Dendritic cell treated with granulocyte-macrophage colony-stimulating factor and Interleukin-4, amounts not matched to agents 40 ng/mL and 50 ng/mL, for 4 days (primary cell): ENCODE results near the gene CITED1.

Experiments
- H3K27ac Mint-ChIP-seq: one replicate; pipeline ENCODE4 v1.8.0; 2022; ENCODE audit warnings: mild to moderate bottlenecking, mixed read lengths
- H3K27me3 Mint-ChIP-seq: one replicate; pipeline ENCODE4 v1.8.0; 2022; ENCODE audit warnings: mild to moderate bottlenecking, mixed read lengths
- H3K36me3 Mint-ChIP-seq: one replicate; pipeline ENCODE4 v1.8.0; 2022; ENCODE audit warnings: low read depth, mixed read lengths
- H3K4me1 Mint-ChIP-seq: one replicate; pipeline ENCODE4 v1.8.0; 2022; ENCODE audit warnings: low read depth, mixed read lengths
- H3K4me3 Mint-ChIP-seq: one replicate; pipeline ENCODE4 v1.8.0; 2022; ENCODE audit warnings: mild to moderate bottlenecking, moderate library complexity, mixed read lengths
- H3K9me3 Mint-ChIP-seq: one replicate; pipeline ENCODE4 v1.8.0; 2022; ENCODE audit warnings: mixed read lengths
- intact Hi-C: fragments of 100-400 bp; cut with micrococcal nuclease; formaldehyde crosslinking; loops from one replicate; pipeline ENCODE4 v1.15.0; 2022

CITED1 gene

GRCh38 chrX:72270316-72270866 lies 35.3 kb downstream of the CITED1 start:
- intact Hi-C loops, result no loop called here
- Mint-ChIP-seq H3K27me3 (no peaks in the 10 kb centered on the region), H3K36me3 (peaks cover 76% of the 10 kb centered on the region), H3K27ac (no peak overlapping the region), H3K4me3 (no peak overlapping the region), H3K9me3 (no peaks in the 10 kb centered on the region), H3K4me1 (peaks cover 30% of the 10 kb centered on the region)

DNA sequence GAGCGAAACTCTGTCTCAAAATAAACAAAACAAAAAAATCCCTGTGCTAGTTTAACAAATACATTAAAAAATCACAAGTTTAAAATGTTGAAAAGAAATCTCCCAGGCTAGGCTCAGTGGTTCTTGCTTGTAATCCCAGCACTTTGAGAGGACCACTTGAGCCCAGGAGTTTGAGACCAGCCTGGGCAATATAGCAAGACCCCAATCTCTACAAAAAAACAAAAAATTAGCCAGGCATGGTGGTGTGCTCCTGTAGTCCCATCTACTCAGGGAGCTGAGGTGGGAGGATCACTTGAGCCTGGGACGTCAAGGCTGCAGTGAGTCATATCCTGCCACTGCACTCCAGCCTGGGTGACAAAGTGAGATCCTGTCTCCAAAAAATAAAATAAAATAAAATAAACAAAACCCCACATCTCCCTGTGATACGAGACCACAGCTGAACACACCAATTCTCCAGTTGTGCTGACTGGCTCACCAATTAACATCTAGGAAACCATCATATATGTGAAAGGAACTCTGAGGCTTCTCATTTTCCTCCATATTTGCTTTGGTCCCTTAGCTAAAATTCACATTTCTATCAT lies 36.0 kb downstream of the CITED1 start:
- H3K27ac Mint-ChIP-seq, result no peak overlapping the region
- no peak overlapping the region for H3K4me3 Mint-ChIP-seq
- no peaks in the 10 kb centered on the region for H3K9me3 Mint-ChIP-seq
- H3K4me1 Mint-ChIP-seq, result peaks cover 24% of the 10 kb centered on the region
- peaks cover 70% of the 10 kb centered on the region for H3K36me3 Mint-ChIP-seq
- no peaks in the 10 kb centered on the region for H3K27me3 Mint-ChIP-seq
- intact Hi-C loops, result no loop called here

- intact Hi-C loops, result no loop called here
- peaks cover 60% of the 10 kb centered on the region for H3K36me3 Mint-ChIP-seq
- H3K27me3 Mint-ChIP-seq, result no peaks in the 10 kb centered on the region
- H3K9me3 Mint-ChIP-seq, result no peaks in the 10 kb centered on the region
- H3K4me3 Mint-ChIP-seq, result no peak overlapping the region
- no peak overlapping the region for H3K27ac Mint-ChIP-seq
- H3K4me1 Mint-ChIP-seq, result peaks cover 14% of the 10 kb centered on the region
Observed at GRCh38 chrX:72268597-72269365, 36.9 kb downstream of the CITED1 start.

- Mint-ChIP-seq H3K36me3 (peaks cover 27% of the 10 kb centered on the region), H3K9me3 (no peaks in the 10 kb centered on the region), H3K27ac (no peak overlapping the region), H3K27me3 (no peaks in the 10 kb centered on the region), H3K4me1 (no peaks in the 10 kb centered on the region), H3K4me3 (no peak overlapping the region)
- intact Hi-C loops, result no loop called here
Observed at GRCh38 chrX:72265263-72265662, 40.5 kb downstream of the CITED1 start.

- no peak overlapping the region for H3K27ac Mint-ChIP-seq
- H3K4me1 Mint-ChIP-seq, result no peaks in the 10 kb centered on the region
- H3K4me3 Mint-ChIP-seq, result no peak overlapping the region
- intact Hi-C loops, result no loop called here
- H3K27me3 Mint-ChIP-seq, result peaks cover 9% of the 10 kb centered on the region
- H3K9me3 Mint-ChIP-seq, result no peaks in the 10 kb centered on the region
- H3K36me3 Mint-ChIP-seq, result no peaks in the 10 kb centered on the region
Observed at GRCh38 chrX:72262077-72262476, 43.6 kb downstream of the CITED1 start.

GRCh38 chrX:72260448-72260847 lies 45.3 kb downstream of the CITED1 start:
- H3K36me3 Mint-ChIP-seq, result no peaks in the 10 kb centered on the region
- H3K27me3 Mint-ChIP-seq, result peaks cover 23% of the 10 kb centered on the region
- H3K4me1 Mint-ChIP-seq, result no peaks in the 10 kb centered on the region
- intact Hi-C loops, result no loop called here
- H3K4me3 Mint-ChIP-seq, result no peak overlapping the region
- no peak overlapping the region for H3K27ac Mint-ChIP-seq
- no peaks in the 10 kb centered on the region for H3K9me3 Mint-ChIP-seq

- Mint-ChIP-seq H3K4me3 (no peak overlapping the region), H3K27me3 (peaks cover 44% of the 10 kb centered on the region), H3K9me3 (no peaks in the 10 kb centered on the region), H3K4me1 (no peaks in the 10 kb centered on the region), H3K27ac (no peak overlapping the region), H3K36me3 (no peaks in the 10 kb centered on the region)
- intact Hi-C loops, result no loop called here
Observed at GRCh38 chrX:72258174-72258573, 47.5 kb downstream of the CITED1 start.

- Mint-ChIP-seq H3K27ac (no peak overlapping the region), H3K27me3 (peaks cover 48% of the 10 kb centered on the region)
- intact Hi-C loops, result no loop called here
Observed at GRCh38 chrX:72255864-72256263, 49.9 kb downstream of the CITED1 start.

GRCh38 chrX:72255445-72255844 lies 50.3 kb downstream of the CITED1 start:
- Mint-ChIP-seq H3K4me3 (no peak overlapping the region), H3K27me3 (peaks cover 48% of the 10 kb centered on the region), H3K4me1 (no peaks in the 10 kb centered on the region), H3K9me3 (no peaks in the 10 kb centered on the region), H3K27ac (no peak overlapping the region), H3K36me3 (no peaks in the 10 kb centered on the region)
- intact Hi-C loops, result no loop called here

More at GRCh38 chrX:72255864-72256263, 49.9 kb downstream of the CITED1 start:
- no peak overlapping the region for H3K4me3 Mint-ChIP-seq
- no peaks in the 10 kb centered on the region for H3K36me3 Mint-ChIP-seq
- H3K9me3 Mint-ChIP-seq, result no peaks in the 10 kb centered on the region
- H3K4me1 Mint-ChIP-seq, result no peaks in the 10 kb centered on the region

DNA sequence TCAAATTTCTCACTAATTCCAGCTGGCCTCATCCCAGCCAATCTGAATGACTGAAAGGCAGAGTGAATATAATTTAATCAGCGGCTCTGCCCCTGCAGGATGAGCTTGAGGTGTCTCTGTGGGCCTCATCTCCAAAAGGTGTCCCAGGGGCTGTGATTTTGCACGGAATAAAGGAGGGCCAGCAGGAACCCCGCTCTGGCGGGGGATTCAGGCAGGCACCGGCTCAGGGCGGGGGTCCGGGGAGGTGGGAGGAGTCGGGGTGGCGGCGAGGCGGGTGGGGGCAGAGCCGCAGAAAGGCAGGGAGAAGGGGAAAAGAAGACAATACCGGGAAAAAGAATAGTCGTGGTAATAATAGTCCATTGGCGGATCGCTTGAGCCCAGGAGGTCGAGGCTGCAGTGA lies 50.9 kb downstream of the CITED1 start:
- H3K4me1 Mint-ChIP-seq, result no peaks in the 10 kb centered on the region
- intact Hi-C loops, result no loop called here
- H3K27ac Mint-ChIP-seq, result no peak overlapping the region
- no peak overlapping the region for H3K4me3 Mint-ChIP-seq
- H3K27me3 Mint-ChIP-seq, result peaks cover 48% of the 10 kb centered on the region
- H3K9me3 Mint-ChIP-seq, result no peaks in the 10 kb centered on the region
- no peaks in the 10 kb centered on the region for H3K36me3 Mint-ChIP-seq

DNA sequence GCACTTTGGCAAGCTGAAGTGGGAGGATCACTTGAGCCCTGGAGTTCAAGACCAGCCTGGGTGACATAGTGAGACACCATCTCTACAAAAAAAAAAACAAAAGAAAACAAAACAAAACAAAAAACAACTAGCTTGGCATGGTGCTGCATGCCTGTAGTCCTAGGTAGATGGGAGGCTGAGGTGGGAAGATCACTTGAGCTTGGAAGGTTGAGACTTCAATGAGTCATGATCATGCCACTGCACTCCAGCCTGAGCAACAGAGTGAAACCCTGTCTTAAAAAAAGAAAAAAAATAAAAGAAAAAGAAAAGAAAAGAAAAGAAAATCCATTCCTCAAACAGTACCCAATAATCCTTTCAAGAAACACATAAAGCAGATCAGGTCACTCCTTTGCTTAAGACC lies 52.0 kb downstream of the CITED1 start:
- intact Hi-C loops, result no loop called here
- Mint-ChIP-seq H3K27me3 (peaks cover 48% of the 10 kb centered on the region), H3K27ac (no peak overlapping the region), H3K9me3 (no peaks in the 10 kb centered on the region), H3K36me3 (no peaks in the 10 kb centered on the region), H3K4me1 (no peaks in the 10 kb centered on the region), H3K4me3 (no peak overlapping the region)
